Testis (tissue), 2 donors: Measurements from ENCODE around the gene RTL9.

Experiments
- CTCF ChIP-seq, 3 experiments: fragments of 450-650 bp in 2 of 3; fragments of 200-600 bp in 1 of 3; sonication (generic) in 1 of 3; IDR thresholded peaks; one replicate each; pipeline ENCODE4 v1.5.1; 2016 to 2019; ENCODE audit warnings: antibody characterized with exemption in 3 of 3, mild to moderate bottlenecking in 2 of 3, moderate library complexity in 1 of 3
- POLR2A ChIP-seq: fragments of 450-650 bp; IDR thresholded peaks from one replicate; pipeline ENCODE4 v1.6.1; 2017; ENCODE audit warnings: antibody characterized with exemption, mild to moderate bottlenecking, moderate library complexity

DNA sequence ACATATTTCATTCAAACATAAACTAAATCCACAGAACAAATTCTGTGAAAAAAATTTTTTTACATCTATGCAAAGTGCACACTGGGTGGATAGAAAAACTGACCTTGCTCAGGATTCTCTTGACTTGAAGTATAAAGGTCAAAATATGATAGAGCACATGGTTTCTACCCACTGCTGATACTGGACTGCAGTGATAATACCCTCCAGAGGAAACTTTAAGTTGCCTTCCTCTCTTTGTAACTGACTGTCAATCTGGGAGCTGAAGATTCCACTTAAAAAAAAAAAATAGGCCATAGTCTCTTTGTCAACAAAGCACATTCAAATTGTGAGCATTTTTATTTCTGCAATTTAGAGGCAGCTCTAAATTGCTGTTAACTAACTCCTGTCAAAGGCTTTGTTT lies 37.6 kb upstream of the RTL9 start:
- TF ChIP-seq CTCF (IDR thresholded peaks at IDR 0.05) (no peak), POLR2A (no peak)
